ENCODE data around the gene YTHDF2. TPM values are rescaled to one million over a fixed set of nuclear protein-coding genes. Genes with fewer than 3 reads are reported as not detected.
"Not testable (repeated sequence)": the region's sequence is repeated elsewhere in the genome, so short reads cannot be mapped to it uniquely, and the experiment has no call there.

YTHDF2 gene
- total and polyA plus RNA-seq, 7 experiments from 2014 or later = 64.5 to 139 (median 71.8) TPM

DNA sequence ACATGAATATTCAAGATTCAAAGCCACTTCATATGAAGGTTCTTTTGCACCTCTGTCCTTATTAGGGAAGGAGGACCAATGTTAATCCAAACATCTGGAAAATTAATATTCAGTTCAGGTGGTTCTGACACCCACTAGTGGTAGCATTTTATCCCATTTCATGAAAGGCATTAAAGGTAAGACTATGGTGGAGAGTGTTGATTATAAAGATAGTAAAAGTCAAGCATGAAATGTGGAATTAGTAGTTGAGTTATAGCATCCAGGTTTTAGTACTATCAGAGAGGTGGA, 17.5 kb upstream of the YTHDF2 start:
- intact Hi-C loops (cut with micrococcal nuclease) = no loop called here
- CTCF ChIA-PET = interaction anchor here (0.6 kb wide), 1 partner anchor 76 kb away, joined by 3 read pairs; the partner anchor contains the start of gene TAF12
- peak overlapping the region in 4 of 9 donors; percentile 9 to 22 (median 14) for H3K27ac Mint-ChIP-seq
- no peak for ATAC-seq
- DNase-seq = no peak
- Histone ChIP-seq H3K9me3 (ENCODE audit: control insufficient read depth in 2 of 3, low read length in 3 of 3) (no peaks in the 10 kb centered on the region), H3K4me1 (ENCODE audit: control insufficient read depth in 2 of 2, insufficient read depth in 2 of 2, low read length in 2 of 2) (no peaks in the 10 kb centered on the region), H3K27me3 (ENCODE audit: control insufficient read depth in 2 of 2, insufficient read depth in 2 of 2, low read length in 2 of 2) (no peaks in the 10 kb centered on the region), H3K4me3 (ENCODE audit: low read length) (no peak overlapping the region), H3K27ac (ENCODE audit: low read depth, low read length) (no peak overlapping the region), H3K36me3 (ENCODE audit: control insufficient read depth in 2 of 3, insufficient read depth in 3 of 3, low read length in 3 of 3) (peaks cover 0 to 8% (median 0%) of the 10 kb centered on the region in 3 experiments)
- H3K9me3 Mint-ChIP-seq = no peaks in the 10 kb centered on the region
- H3K27me3 Mint-ChIP-seq = no peaks in the 10 kb centered on the region
- peaks cover 3 to 11% (median 7%) of the 10 kb centered on the region in 5 donors for H3K36me3 Mint-ChIP-seq
- POLR2A ChIA-PET = interaction anchor here (1.3 to 1.5 kb wide), 3 partner anchors 17 to 71 kb away, joined by 3 to 7 read pairs (median 3); partner anchors contain the start of genes RNU11 and YTHDF2
- no peak overlapping the region for H3K4me3 Mint-ChIP-seq
- H3K4me1 Mint-ChIP-seq = peaks cover 0 to 5% (median 0%) of the 10 kb centered on the region in 7 donors

DNA sequence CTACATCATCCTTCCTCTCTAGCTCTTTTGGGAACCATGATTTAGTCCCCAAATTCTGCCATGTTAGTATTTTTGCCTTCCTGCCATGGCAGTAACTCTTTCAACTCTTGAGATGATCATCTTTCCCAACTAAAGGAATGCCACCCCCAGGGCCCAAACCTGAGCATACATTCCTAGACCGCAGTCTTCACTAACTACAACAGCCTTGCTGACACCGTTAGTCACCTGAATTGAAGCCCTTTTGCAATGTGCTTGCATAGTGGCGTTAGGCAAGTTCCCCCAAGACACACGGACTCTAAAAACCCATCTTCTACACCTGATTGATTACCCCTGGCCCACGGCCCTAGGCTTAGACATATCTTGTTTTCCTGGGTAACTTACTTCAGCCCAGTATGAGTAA, 16.4 kb upstream of the YTHDF2 start:
- Mint-ChIP-seq H3K27me3 (peaks cover 0 to 2% (median 0%) of the 10 kb centered on the region in 5 donors), H3K9me3 (no peaks in the 10 kb centered on the region), H3K36me3 (peaks cover 0 to 4% (median 0%) of the 10 kb centered on the region in 5 donors), H3K4me3 (no peak overlapping the region), H3K27ac (peak overlapping the region in 2 of 9 donors; percentile 3 to 68), H3K4me1 (peaks cover 0 to 5% (median 0%) of the 10 kb centered on the region in 7 donors)
- Histone ChIP-seq H3K27ac (ENCODE audit: low read depth, low read length) (no peak overlapping the region), H3K4me1 (ENCODE audit: control insufficient read depth in 2 of 2, insufficient read depth in 2 of 2, low read length in 2 of 2) (no peaks in the 10 kb centered on the region), H3K27me3 (ENCODE audit: control insufficient read depth in 2 of 2, insufficient read depth in 2 of 2, low read length in 2 of 2) (no peaks in the 10 kb centered on the region), H3K4me3 (ENCODE audit: low read length) (no peak overlapping the region), H3K9me3 (ENCODE audit: control insufficient read depth in 2 of 3, low read length in 3 of 3) (no peaks in the 10 kb centered on the region), H3K36me3 (ENCODE audit: control insufficient read depth in 2 of 3, insufficient read depth in 3 of 3, low read length in 3 of 3) (no peaks in the 10 kb centered on the region)
- POLR2A ChIA-PET = no interaction called here
- intact Hi-C loops (cut with micrococcal nuclease) = no loop called here
- ATAC-seq (no peak), DNase-seq (no peak)
- CTCF ChIA-PET = no interaction called here

DNA sequence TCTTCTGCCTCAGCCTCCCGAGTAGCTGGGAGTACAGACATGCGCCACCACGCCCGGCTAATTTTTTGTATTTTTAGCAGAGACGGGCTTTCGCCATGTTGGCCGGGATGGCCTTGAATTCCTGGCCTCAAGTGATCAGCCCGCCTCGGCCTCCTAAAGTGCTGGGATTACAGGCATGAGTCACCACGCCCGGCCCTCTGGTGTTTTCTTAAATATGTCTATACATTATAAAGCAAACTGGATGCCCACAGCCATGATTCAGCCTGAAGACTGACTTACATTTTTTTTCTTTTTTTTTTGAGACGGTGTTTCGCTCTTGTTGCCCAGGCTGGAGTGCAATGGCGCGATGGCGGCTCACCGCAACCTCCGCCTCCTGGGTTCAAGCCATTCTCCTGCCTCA, 14.8 kb upstream of the YTHDF2 start:
- H3K27me3 ChIP-seq (ENCODE audit: control insufficient read depth in 2 of 2, insufficient read depth in 2 of 2, low read length in 2 of 2); H3K4me1 ChIP-seq (ENCODE audit: control insufficient read depth in 2 of 2, insufficient read depth in 2 of 2, low read length in 2 of 2); H3K27ac ChIP-seq (ENCODE audit: low read depth, low read length); H3K4me3 ChIP-seq (ENCODE audit: low read length); ATAC-seq; H3K27ac Mint-ChIP-seq; H3K27me3 Mint-ChIP-seq; CTCF ChIA-PET; DNase-seq; H3K4me3 Mint-ChIP-seq; H3K9me3 Mint-ChIP-seq; H3K4me1 Mint-ChIP-seq; POLR2A ChIA-PET; H3K36me3 Mint-ChIP-seq; H3K36me3 ChIP-seq (ENCODE audit: control insufficient read depth in 2 of 3, insufficient read depth in 3 of 3, low read length in 3 of 3); H3K9me3 ChIP-seq (ENCODE audit: control insufficient read depth in 2 of 3, low read length in 3 of 3); intact Hi-C loops (cut with micrococcal nuclease): not testable (repeated sequence)

DNA sequence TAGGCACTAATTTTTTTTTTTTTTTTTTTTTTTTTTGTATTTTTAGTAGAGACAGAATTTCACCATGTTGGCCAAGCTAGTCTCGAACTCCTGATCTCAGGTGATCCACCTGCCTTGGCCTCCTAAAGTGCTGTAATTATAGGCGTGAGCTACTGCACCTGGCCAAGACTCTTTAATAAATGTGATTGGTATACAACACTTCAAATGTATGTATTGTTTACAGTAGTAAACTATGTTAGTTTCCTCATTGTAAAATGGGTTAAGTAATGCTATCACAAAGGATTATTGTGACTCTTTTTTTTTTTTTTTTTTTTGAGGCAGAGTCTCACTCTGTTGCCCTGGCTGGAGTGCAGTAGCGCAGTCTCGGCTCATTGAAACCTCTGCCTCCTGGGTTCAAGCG, 11.4 kb upstream of the YTHDF2 start:
- H3K27me3 ChIP-seq (ENCODE audit: control insufficient read depth in 2 of 2, insufficient read depth in 2 of 2, low read length in 2 of 2); H3K27me3 Mint-ChIP-seq; DNase-seq; ATAC-seq; intact Hi-C loops (cut with micrococcal nuclease); H3K4me3 ChIP-seq (ENCODE audit: low read length); H3K9me3 ChIP-seq (ENCODE audit: control insufficient read depth in 2 of 3, low read length in 3 of 3); H3K4me1 Mint-ChIP-seq; CTCF ChIA-PET; H3K4me1 ChIP-seq (ENCODE audit: control insufficient read depth in 2 of 2, insufficient read depth in 2 of 2, low read length in 2 of 2); H3K27ac Mint-ChIP-seq; H3K27ac ChIP-seq (ENCODE audit: low read depth, low read length); H3K36me3 Mint-ChIP-seq; H3K36me3 ChIP-seq (ENCODE audit: control insufficient read depth in 2 of 3, insufficient read depth in 3 of 3, low read length in 3 of 3); H3K4me3 Mint-ChIP-seq; H3K9me3 Mint-ChIP-seq: not testable (repeated sequence)
- POLR2A ChIA-PET = interaction anchor here (0.6 to 1.6 kb wide), 3 partner anchors 11 to 77 kb away, joined by 3 to 6 read pairs (median 4); partner anchors contain the start of genes RNU11 and YTHDF2

DNA sequence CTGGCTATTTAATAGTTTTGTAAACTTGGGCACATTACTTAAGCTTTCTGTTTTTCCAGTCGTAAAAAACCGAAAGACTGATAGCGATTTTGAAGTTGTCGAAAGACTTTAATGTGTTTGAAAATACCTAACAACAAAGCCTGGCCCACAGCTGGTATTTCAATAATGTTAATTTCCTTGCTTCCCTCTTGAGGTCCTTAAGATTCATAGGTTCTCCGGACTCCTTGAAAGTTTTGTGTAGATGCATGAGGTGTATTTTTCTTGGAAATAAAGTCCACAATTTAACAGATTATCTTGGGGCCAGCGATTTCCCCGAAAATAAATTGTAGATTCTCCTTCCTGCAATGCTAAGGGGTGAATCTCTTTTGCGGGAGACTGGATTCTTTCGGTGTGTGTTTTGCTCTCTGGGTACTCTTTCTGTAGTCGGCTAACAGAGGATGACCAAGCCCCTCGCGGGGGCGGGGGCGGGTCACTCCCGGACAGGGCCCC, 735 bp upstream of the YTHDF2 start:
- intact Hi-C loops (cut with micrococcal nuclease) = loop anchor here (1.0 to 5.0 kb wide), 18 partner anchors 41 to 1983 kb away; partner anchors contain the start of genes RNU11 (in 2 of the 2), SRSF4 (in 2 of the 2), TAF12 (in 2 of the 2) and MED18 (in 1 of the 2)
- ChIA-PET POLR2A (interaction anchor here (0.5 to 6.7 kb wide), 21 partner anchors 9 to 648 kb away, joined by 3 to 156 read pairs (median 5); partner anchors contain the start of genes ATP5IF1, EYA3, GMEB1 and MED18), CTCF (interaction anchor here (0.6 to 1.9 kb wide), 13 partner anchors 9 to 495 kb away, joined by 3 to 16 read pairs (median 5); partner anchors contain the start of genes GMEB1, MECR, RNU11 and TAF12)
- H3K27me3 Mint-ChIP-seq = no peaks in the 10 kb centered on the region
- H3K27ac Mint-ChIP-seq = peak overlapping the region; percentile 93 to 98 (median 95)
- no peaks in the 10 kb centered on the region for H3K27me3 ChIP-seq (ENCODE audit: control insufficient read depth in 2 of 2, insufficient read depth in 2 of 2, low read length in 2 of 2)
- H3K4me3 ChIP-seq (ENCODE audit: low read length) = peak overlapping the region; percentile 69
- H3K4me1 ChIP-seq (ENCODE audit: control insufficient read depth in 2 of 2, insufficient read depth in 2 of 2, low read length in 2 of 2) = peaks cover 26% of the 10 kb centered on the region in 2 donors
- no peaks in the 10 kb centered on the region for H3K9me3 ChIP-seq (ENCODE audit: control insufficient read depth in 2 of 3, low read length in 3 of 3)
- no peak for DNase-seq
- ATAC-seq = no peak
- H3K4me3 Mint-ChIP-seq = peak overlapping the region; percentile 92 to 100 (median 98)
- H3K9me3 Mint-ChIP-seq = peaks cover 0 to 1% (median 0%) of the 10 kb centered on the region in 11 donors
- H3K27ac ChIP-seq (ENCODE audit: low read depth, low read length) = peak overlapping the region; percentile 92
- peaks cover 15 to 42% (median 31%) of the 10 kb centered on the region in 7 donors for H3K4me1 Mint-ChIP-seq
- peaks cover 5 to 15% (median 12%) of the 10 kb centered on the region in 5 donors for H3K36me3 Mint-ChIP-seq
- H3K36me3 ChIP-seq (ENCODE audit: control insufficient read depth in 2 of 3, insufficient read depth in 3 of 3, low read length in 3 of 3) = peaks cover 10 to 29% (median 14%) of the 10 kb centered on the region in 3 experiments

DNA sequence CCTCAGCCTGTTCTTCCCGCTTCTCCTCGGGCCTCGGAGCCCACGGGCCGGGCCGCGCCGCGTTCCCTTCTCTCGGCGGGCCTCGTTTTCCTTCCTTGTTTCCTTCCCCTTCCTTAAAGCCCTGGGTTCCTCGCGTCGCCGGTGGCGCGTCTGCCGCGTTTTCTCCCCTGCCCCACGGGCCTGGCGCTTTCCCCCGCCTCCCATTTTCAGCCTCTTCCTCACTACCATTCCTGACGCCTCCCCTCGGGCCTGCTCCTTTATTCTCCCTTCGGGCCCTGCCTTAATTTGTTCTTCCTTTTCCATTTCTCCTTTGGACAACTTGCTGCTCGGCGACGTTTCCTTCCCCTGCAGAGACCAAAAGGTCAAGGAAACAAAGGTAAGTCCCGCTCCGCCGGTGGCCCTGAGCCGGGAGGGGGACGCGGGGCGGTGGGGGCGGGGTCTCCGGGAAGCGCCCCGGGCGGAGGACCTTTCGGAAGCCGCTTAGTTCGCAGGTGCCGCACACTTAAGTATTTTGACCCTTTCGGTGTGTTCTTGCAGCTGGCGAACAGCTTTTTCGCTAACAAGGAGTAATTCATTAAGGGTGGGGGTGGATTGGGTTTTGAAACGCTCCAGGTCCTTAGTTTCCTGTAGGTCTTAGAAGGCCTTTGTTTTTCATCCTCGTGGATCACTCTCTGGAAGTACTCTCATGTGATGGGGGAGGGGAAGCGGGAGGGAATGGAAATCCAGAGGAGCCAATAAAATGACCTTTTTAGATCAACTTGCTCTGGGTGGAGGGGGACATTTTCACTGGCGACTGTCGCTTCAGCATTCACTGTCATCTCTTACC, 780 bp downstream of the YTHDF2 start:
- CTCF ChIA-PET = interaction anchor here (0.7 to 1.9 kb wide), 13 partner anchors 11 to 493 kb away, joined by 3 to 16 read pairs (median 5); partner anchors contain the start of genes GMEB1, MECR, RNU11 and TAF12
- peaks cover 21 to 57% (median 43%) of the 10 kb centered on the region in 7 donors for H3K4me1 Mint-ChIP-seq
- H3K27me3 Mint-ChIP-seq = no peaks in the 10 kb centered on the region
- POLR2A ChIA-PET = interaction anchor here (0.6 to 6.7 kb wide), 21 partner anchors 11 to 649 kb away, joined by 3 to 156 read pairs (median 4); partner anchors contain the start of genes ATP5IF1, EYA3, GMEB1 and MED18
- peaks cover 9 to 18% (median 17%) of the 10 kb centered on the region in 5 donors for H3K36me3 Mint-ChIP-seq
- Histone ChIP-seq H3K9me3 (ENCODE audit: control insufficient read depth in 2 of 3, low read length in 3 of 3) (no peaks in the 10 kb centered on the region), H3K4me1 (ENCODE audit: control insufficient read depth in 2 of 2, insufficient read depth in 2 of 2, low read length in 2 of 2) (peaks cover 26% of the 10 kb centered on the region in 2 donors), H3K36me3 (ENCODE audit: control insufficient read depth in 2 of 3, insufficient read depth in 3 of 3, low read length in 3 of 3) (peaks cover 12 to 44% (median 20%) of the 10 kb centered on the region in 3 experiments), H3K27ac (ENCODE audit: low read depth, low read length) (peak overlapping the region; percentile 92), H3K4me3 (ENCODE audit: low read length) (peak overlapping the region; percentile 88), H3K27me3 (ENCODE audit: control insufficient read depth in 2 of 2, insufficient read depth in 2 of 2, low read length in 2 of 2) (no peaks in the 10 kb centered on the region)
- peak overlapping the region; percentile 91 to 98 (median 95) for H3K27ac Mint-ChIP-seq
- DNase-seq = peak in 6 of 9 donors; percentile 5 to 51 (median 23)
- ATAC-seq = no peak
- H3K9me3 Mint-ChIP-seq = no peaks in the 10 kb centered on the region
- H3K4me3 Mint-ChIP-seq = peak overlapping the region; percentile 92 to 100 (median 98)
- intact Hi-C loops (cut with micrococcal nuclease) = loop anchor here (1.0 to 5.0 kb wide), 9 partner anchors 40 to 1981 kb away; partner anchors contain the start of genes MED18 (in 1 of the 2) and PHACTR4 (in 1 of the 2)

All from naive thymus-derived CD4-positive, alpha-beta T cell (primary cell).